Psoas muscle (tissue), 8 donors: ENCODE data around the gene SEPTIN3. TPM values are rescaled to one million over a fixed set of nuclear protein-coding genes. Genes with fewer than 3 reads are reported as not detected.

Experiments used
- ATAC-seq, 4 donors: fragments of 200-7000 bp; cut with Tn5 transposase; one replicate each; pipeline ENCODE4 v1.9.1; 2020; ENCODE audit warnings: moderate library complexity in 3 of 4, mild to moderate bottlenecking in 2 of 4
- DNase-seq, 2 donors: peaks; one replicate each; pipeline ENCODE4 v3.0.0-alpha.2; 2020
- H3K27ac ChIP-seq: fragments of 200-600 bp; one replicate; pipeline ENCODE4 v1.8.0; 2022
- H3K27me3 ChIP-seq, 3 donors: fragments of 200-600 bp in 1 of 3; one replicate each; pipeline versions ENCODE4 v1.6.1 to v1.8.0; 2013 to 2022; ENCODE audit warnings: low read length in 2 of 3, mild to moderate bottlenecking in 2 of 3, moderate library complexity in 1 of 3; ENCODE audit not compliant: insufficient read depth in 3 of 3
- H3K36me3 ChIP-seq, 2 donors: fragments of 200-600 bp in 1 of 2; one replicate each; pipeline versions ENCODE4 v1.6.1 to v1.8.0; 2013 to 2022; ENCODE audit warnings: low read depth in 1 of 2, mild to moderate bottlenecking in 1 of 2, moderate library complexity in 1 of 2; ENCODE audit not compliant: insufficient read depth in 1 of 2
- H3K4me1 ChIP-seq: fragments of 200-600 bp; one replicate; pipeline ENCODE4 v1.8.0; 2022
- H3K4me3 ChIP-seq: fragments of 200-600 bp; one replicate; pipeline ENCODE4 v1.8.0; 2022; ENCODE audit warnings: mild to moderate bottlenecking
- H3K9me3 ChIP-seq: fragments of 200-600 bp; one replicate; pipeline ENCODE4 v1.8.0; 2022
- WGBS, 3 donors: extraction: QIAGEN DNeasy Blood & Tissue Kit; methylation state at CpG; one replicate each; pipeline versions ENCODE4 v1.1.6 to v1.1.7; 2013; 5-methylcytosine and 5-hydroxymethylcytosine counted together
- intact Hi-C, 2 donors: fragments of 100-400 bp; cut with DNase I; formaldehyde crosslinking; loops; one replicate each; pipeline versions ENCODE4 v1.11.0 to v1.14.2; 2022
- polyA plus RNA-seq, 3 donors: library from polyadenylated mRNA; stranded (reverse); fragments of 200-250 nt; gene quantifications; one replicate each; pipeline ENCODE4 v1.2.3, GENCODE V29; 2013
- total RNA-seq, 4 donors: library from RNA; stranded (reverse); fragmentation: NEBNext Ultra II Directional in 2 of 4; extraction: Animal tissue kit (Norgen Biotek cat#: 25700) in 2 of 4; gene quantifications; one replicate each; pipeline versions ENCODE4 v1.2.1 to v1.2.4, GENCODE V29; 2021 to 2023
- TF ChIP-seq, protein P1 (sequence below): fragments of 200-600 bp; IDR thresholded peaks from one replicate; pipeline ENCODE4 v1.8.0; 2022; ENCODE audit warnings: antibody characterized with exemption
- donor health status: healthy with polysubstance abuse.
- donor health status: DM: no; HTN: no; CAD: no; lungs with moderate emphysema.
- donor health status: Bipolar disorder and iron deficiency.
- donor health status: healthy.
- donor health status: DM: yes; HTN: yes; CAD: no.
- donor health status: DM: no; HTN: no; CAD: no.
- donor health status: DM: no; HTN: no; CAD: no.
- donor health status: DM: yes; HTN: yes; CAD: no.

SEPTIN3 gene
- total and polyA plus RNA-seq, 7 donors, result 0.03 to 0.14 (median 0.06) TPM; not detected in 3

DNA sequence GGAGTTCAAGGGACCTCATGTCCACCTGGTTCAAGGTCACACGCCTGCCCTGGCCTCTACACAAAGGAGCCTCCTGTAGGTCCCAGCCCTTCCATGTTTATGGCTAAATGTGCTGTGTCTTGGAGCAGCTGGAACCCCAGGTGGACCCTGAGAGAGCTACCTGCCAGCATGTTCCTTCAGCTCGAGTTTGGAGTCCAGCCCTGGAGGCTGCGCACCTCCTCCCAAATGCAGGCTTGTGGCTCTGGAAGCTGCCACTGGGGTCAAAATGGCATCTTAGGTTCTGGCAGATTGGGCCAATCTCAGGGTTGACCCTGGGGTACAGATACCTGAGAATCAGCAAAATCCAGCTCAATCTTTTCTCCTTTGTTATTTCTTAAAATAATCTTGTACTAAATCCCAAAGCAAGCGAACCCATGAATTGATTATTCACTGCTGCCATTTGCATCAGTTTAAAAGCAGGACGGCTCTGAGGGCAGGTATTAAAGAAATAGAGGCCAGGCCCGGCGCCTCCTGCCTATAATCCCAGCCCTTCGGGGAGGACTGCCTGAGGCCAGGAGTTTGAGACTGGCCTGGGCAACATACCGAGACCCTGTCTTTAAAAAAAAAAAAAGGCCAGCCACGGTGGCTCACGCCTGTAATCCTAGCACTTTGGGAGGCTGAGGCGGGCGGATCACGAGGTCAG is 45.5 kb upstream of the SEPTIN3 start:
- H3K27me3 ChIP-seq, result peaks cover 0 to 9% (median 2%) of the 10 kb centered on the region in 3 donors
- TF ChIP-seq, protein P1, sequence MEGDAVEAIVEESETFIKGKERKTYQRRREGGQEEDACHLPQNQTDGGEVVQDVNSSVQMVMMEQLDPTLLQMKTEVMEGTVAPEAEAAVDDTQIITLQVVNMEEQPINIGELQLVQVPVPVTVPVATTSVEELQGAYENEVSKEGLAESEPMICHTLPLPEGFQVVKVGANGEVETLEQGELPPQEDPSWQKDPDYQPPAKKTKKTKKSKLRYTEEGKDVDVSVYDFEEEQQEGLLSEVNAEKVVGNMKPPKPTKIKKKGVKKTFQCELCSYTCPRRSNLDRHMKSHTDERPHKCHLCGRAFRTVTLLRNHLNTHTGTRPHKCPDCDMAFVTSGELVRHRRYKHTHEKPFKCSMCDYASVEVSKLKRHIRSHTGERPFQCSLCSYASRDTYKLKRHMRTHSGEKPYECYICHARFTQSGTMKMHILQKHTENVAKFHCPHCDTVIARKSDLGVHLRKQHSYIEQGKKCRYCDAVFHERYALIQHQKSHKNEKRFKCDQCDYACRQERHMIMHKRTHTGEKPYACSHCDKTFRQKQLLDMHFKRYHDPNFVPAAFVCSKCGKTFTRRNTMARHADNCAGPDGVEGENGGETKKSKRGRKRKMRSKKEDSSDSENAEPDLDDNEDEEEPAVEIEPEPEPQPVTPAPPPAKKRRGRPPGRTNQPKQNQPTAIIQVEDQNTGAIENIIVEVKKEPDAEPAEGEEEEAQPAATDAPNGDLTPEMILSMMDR, result no peak
- no peak for ATAC-seq
- no peak overlapping the region for H3K4me3 ChIP-seq
- no peaks in the 10 kb centered on the region for H3K36me3 ChIP-seq
- 91 to 94% (median 92%) methylated on average over 13 to 14 of the region's 14 CpGs for WGBS, 3 donors
- peaks cover 6% of the 10 kb centered on the region for H3K4me1 ChIP-seq
- intact Hi-C loops, result no loop called here
- no peak overlapping the region for H3K27ac ChIP-seq
- H3K9me3 ChIP-seq, result no peaks in the 10 kb centered on the region
- DNase-seq, result no peak

DNA sequence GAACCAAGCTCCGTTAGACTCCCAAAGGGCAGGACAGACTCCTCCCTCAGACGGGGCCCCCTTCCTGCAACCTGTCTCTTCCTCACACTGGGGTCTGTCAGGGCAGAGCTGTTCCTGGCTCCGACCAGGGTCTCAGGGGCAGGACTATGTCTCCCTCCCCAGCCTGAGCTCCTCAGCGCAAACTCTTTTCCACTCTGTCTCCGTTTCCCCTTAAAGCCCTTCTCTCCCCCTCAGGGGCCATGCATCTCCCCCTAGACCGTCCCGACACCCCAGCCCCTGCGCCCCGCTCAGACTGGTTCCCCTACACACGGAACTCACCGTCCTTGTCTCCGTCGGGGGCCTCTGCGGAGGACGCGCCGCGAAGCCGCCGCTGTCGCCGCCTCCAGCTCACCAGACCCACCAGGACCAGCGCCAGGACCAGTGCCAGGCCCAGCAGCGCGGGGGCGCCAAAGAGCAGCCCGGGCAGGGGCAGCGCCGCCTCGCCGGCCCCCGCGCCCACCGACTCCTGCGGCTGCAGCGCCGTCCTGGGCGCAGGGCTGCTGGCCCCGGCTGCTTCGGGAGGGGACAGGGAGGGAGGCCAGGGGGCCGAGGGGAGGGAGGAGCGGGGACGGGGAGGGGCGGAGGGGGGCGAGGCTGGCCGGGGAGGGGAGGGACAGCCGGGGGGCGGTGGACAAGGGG is 43.3 kb upstream of the SEPTIN3 start:
- WGBS, 3 donors, result 5 to 6% (median 6%) methylated on average over 31 to 44 of the region's 48 CpGs
- TF ChIP-seq, protein P1, result peak; percentile 75
- peaks cover 0 to 3% (median 2%) of the 10 kb centered on the region in 3 donors for H3K27me3 ChIP-seq
- H3K4me3 ChIP-seq, result peak overlapping the region; percentile 69
- H3K4me1 ChIP-seq, result no peaks in the 10 kb centered on the region
- ATAC-seq (peak; percentile 89 to 92 (median 89)), DNase-seq (peak; percentile 75 to 90)
- intact Hi-C loops, result no loop called here
- H3K9me3 ChIP-seq, result no peaks in the 10 kb centered on the region
- no peak overlapping the region for H3K27ac ChIP-seq
- no peaks in the 10 kb centered on the region for H3K36me3 ChIP-seq

DNA sequence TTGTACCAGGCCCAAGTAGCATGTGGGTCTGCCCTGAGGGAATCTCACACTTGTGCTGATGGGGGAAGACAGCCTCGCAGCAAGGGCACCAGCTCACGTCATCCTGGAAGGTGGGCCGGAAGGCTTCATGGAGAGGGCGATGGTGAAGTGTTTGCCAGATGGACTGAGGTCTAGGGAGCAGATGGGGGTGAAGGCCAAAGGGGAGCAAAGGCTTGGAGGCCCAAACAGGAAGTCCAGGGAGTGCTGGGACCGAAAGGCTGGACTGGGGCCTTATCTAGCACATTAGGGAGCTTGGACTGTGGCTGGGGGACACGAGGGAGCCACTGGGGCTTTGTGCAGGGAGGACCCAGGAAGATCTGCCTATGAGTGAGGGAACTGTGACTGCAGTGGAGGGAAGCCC is 41.4 kb upstream of the SEPTIN3 start:
- DNase-seq, result no peak
- TF ChIP-seq, protein P1, result no peak
- no peak overlapping the region for H3K27ac ChIP-seq
- H3K36me3 ChIP-seq, result no peaks in the 10 kb centered on the region
- H3K4me1 ChIP-seq, result no peaks in the 10 kb centered on the region
- ATAC-seq, result no peak
- H3K27me3 ChIP-seq, result peaks cover 0 to 3% (median 2%) of the 10 kb centered on the region in 3 donors
- no peaks in the 10 kb centered on the region for H3K9me3 ChIP-seq
- intact Hi-C loops, result no loop called here
- H3K4me3 ChIP-seq, result no peak overlapping the region
- 72 to 84% (median 81%) methylated on average over 6 of the region's 6 CpGs for WGBS, 3 donors

DNA sequence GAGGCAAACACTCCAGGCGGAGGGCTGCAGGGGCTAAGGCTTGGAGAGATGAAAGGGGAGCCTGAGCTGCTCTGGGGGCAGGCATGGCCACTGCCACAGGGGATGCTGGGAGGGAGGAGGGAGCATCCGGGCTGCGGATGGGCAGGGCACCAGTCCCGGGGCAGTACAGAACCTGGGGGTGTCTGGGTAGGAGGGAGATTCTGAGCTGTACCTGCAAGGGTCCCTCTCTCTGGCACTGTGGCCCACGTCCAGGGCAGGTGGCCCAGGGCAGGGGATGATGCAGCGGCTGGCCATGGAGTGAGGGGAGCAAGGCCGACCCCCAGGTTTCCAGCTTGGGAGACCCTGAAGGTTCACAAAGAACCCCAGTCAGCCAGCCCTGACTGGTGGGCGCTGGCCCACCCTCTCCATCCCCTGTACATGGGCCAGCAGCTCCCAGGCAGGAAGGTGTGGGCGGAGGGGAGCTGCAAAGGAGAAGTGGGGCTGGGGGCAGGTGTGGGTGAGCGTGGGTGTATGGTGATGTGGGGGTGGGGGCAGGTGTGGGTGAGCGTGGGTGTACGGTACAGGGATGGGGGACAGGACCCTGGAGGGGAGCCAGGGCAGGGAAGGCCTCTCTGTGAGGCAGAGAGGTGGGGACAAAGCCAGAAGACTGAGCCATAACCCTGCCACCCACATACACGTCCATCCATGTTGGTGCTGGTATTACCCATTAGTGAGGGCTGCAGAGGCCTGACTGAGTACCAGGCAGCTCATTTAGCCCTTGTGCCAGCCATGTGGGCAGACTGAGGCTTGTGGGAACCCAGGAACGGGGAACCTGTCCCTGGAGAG is 40.4 kb upstream of the SEPTIN3 start:
- 74 to 76% (median 76%) methylated on average over 12 to 14 of the region's 14 CpGs for WGBS, 3 donors
- DNase-seq, result no peak

More for the DNA sequence above, 40.4 kb upstream of the SEPTIN3 start:
- Histone ChIP-seq H3K4me1 (no peaks in the 10 kb centered on the region), H3K36me3 (no peaks in the 10 kb centered on the region), H3K9me3 (no peaks in the 10 kb centered on the region), H3K27ac (no peak overlapping the region), H3K4me3 (no peak overlapping the region), H3K27me3 (peaks cover 0 to 3% (median 2%) of the 10 kb centered on the region in 3 donors)
- intact Hi-C loops, result no loop called here
- TF ChIP-seq, protein P1, result no peak
- ATAC-seq, result no peak
